Right lobe of liver (tissue), 4 donors: ENCODE data around the gene CAMTA1.

Source experiments
- CTCF ChIP-seq, 4 donors: fragments of 200-600 bp in 3 of 4; fragments of 450-650 bp in 1 of 4; IDR thresholded peaks; one replicate each; pipeline versions ENCODE4 v1.5.1 to v1.8.0; 2016 to 2022; ENCODE audit warnings: antibody characterized with exemption in 4 of 4, mild to moderate bottlenecking in 2 of 4
- POLR2A ChIP-seq: fragments of 450-650 bp; IDR thresholded peaks from one replicate; pipeline ENCODE4 v1.6.1; 2017; ENCODE audit warnings: antibody characterized with exemption, mild to moderate bottlenecking
- donor health status: DM: no; HTN: no; CAD: no.
- donor health status: DM: no; HTN: no; CAD: no.
- donor health status: DM: no; HTN: yes; CAD: no.

DNA sequence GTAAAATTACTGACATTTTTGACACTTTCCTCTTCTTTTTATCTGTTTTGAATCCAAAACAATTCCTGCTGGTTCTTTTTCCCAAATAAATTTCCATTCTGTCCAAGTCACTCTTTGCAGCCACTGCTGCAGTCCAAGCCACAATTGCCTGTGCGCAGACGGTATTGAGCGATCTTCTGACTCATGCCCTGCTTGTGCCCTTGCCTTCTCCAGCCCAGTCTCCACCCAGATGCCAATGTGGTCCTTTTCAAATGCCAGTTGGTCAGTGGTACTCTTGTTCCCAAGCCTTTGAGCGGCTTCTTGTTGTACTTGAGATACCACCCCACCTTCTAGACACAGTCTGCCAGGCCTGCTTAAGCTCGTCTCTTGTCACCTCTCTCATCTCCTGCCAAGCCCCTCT is 78.9 kb downstream of the CAMTA1 start:
- TF ChIP-seq POLR2A, result no peak
- no peak for TF ChIP-seq CTCF (IDR thresholded peaks at IDR 0.05)
